Epithelial cell of proximal tubule (primary cell): ENCODE measurements around the gene PBOV1. TPM values are rescaled to one million over a fixed set of nuclear protein-coding genes. Genes with fewer than 3 reads are reported as not detected.

Experiments
- DNase-seq: peaks from one replicate; pipeline ENCODE4 v3.0.0-alpha.2; 2011; ENCODE audit warnings: low read depth
- H3K4me3 ChIP-seq: 2 replicates; pipeline ENCODE4 v1.5.1; 2011; ENCODE audit warnings: low read depth, mild to moderate bottlenecking, low read length
- total RNA-seq: library from RNA; depleted of rRNA; stranded (reverse); fragments of >200 nt; gene quantifications from 2 replicates; pipeline ENCODE4 v1.2.3, GENCODE V29; 2015
- TF ChIP-seq, protein P1 (sequence below): conservative IDR thresholded peaks from 2 replicates; pipeline ENCODE4 v1.5.1; 2012; ENCODE audit warnings: low read depth, mild to moderate bottlenecking, low read length

PBOV1 gene
- total RNA-seq, 1 donor from 2014 or later = not detected

DNA sequence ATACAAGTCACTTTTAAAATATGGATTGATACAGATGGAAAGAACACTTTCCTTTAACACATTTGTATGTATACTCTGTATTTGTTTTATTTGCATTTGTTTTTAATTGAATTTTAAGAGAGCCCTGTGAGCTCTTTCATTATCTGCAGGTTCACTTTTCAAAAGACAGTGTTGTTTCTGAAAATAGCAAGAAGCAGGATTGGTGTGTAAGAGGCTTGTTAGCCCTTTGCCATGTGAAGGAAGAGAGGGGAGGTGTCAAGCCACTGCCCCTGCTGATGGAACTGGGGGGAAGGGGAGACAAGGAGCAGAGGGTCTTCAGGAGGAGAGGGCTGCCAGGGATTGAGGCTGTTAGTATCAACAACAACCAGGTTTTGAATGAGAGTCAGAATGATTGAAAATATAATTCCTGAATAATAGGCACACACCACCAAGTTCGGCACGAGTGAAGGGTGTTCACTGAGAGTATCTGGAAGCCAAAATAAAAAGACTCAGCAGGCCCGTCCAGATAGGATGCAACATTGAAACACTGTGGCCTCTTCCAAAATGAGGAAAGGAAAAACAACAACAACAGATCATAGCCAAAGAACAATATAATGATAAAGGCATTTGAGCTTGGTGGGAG is 12.6 kb upstream of the PBOV1 start:
- no peak overlapping the region for H3K4me3 ChIP-seq
- TF ChIP-seq, protein P1, sequence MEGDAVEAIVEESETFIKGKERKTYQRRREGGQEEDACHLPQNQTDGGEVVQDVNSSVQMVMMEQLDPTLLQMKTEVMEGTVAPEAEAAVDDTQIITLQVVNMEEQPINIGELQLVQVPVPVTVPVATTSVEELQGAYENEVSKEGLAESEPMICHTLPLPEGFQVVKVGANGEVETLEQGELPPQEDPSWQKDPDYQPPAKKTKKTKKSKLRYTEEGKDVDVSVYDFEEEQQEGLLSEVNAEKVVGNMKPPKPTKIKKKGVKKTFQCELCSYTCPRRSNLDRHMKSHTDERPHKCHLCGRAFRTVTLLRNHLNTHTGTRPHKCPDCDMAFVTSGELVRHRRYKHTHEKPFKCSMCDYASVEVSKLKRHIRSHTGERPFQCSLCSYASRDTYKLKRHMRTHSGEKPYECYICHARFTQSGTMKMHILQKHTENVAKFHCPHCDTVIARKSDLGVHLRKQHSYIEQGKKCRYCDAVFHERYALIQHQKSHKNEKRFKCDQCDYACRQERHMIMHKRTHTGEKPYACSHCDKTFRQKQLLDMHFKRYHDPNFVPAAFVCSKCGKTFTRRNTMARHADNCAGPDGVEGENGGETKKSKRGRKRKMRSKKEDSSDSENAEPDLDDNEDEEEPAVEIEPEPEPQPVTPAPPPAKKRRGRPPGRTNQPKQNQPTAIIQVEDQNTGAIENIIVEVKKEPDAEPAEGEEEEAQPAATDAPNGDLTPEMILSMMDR = no peak
- no peak for DNase-seq

DNA sequence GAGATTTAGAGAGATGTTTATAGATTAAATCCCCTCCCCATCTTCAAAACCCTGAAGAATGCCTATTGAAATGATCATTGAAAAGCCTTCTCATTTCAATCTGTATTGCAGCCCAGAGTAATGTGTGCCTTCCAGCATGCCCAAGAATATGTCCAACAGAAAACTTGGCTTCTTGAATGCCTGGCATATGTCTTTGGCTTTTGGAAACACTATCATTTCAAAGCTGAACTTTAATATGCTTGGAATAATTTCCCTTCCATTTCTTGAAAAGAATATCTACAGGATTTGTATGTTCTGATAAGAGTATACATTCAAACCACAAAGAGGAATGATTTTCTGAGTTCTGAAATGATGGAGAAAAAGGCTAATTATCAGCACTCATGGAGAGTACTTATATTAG is 11.9 kb upstream of the PBOV1 start:
- DNase-seq = no peak
- TF ChIP-seq, protein P1 = no peak

DNA sequence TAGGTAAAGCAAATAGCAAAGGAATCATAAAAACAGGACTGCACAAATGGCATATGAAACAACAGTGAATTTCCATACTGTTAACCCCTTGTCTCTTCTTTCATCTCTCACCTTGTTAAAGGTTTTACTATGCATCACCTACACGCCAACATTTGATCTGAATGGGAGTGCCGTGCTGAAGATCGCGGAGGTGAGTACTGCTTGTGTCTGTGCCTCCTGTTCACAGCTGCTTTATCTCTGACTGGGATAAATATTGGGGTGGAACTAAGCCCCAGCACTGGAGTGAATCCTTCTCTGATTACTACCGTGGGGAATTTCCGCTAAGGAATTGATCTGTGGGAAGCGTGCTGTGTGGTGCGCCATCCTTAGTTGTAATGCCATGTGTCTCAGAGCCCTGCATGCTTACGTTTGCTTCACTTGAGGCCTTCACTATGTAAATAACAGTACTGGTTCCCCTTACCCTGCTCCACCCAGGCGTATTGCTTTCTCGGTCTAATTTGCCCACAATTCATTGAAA is 11.4 kb upstream of the PBOV1 start:
- TF ChIP-seq, protein P1 = no peak
- H3K4me3 ChIP-seq = no peak overlapping the region
- no peak for DNase-seq

More for the DNA sequence above, 11.9 kb upstream of the PBOV1 start:
- no peak overlapping the region for H3K4me3 ChIP-seq

DNA sequence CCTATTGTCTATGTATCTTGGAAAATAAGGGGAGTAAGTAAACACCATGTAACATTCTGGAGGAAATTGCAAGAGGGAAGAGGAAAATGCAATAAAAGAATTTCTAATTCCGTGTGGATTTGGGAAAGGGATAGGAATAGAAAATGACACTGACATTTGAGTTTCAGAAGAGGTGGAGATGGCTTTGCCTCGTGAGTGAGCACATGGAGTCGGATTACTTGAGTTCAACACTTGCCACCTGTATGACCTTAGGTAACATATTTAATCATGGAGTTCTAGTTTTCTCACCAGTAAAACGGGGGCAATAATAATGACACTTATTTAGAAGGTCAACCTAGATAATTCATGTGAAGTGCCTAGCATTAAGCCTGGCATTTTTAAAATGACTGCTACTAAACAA is 10.8 kb upstream of the PBOV1 start:
- H3K4me3 ChIP-seq = no peak overlapping the region
- TF ChIP-seq, protein P1 = no peak
- DNase-seq = no peak

DNA sequence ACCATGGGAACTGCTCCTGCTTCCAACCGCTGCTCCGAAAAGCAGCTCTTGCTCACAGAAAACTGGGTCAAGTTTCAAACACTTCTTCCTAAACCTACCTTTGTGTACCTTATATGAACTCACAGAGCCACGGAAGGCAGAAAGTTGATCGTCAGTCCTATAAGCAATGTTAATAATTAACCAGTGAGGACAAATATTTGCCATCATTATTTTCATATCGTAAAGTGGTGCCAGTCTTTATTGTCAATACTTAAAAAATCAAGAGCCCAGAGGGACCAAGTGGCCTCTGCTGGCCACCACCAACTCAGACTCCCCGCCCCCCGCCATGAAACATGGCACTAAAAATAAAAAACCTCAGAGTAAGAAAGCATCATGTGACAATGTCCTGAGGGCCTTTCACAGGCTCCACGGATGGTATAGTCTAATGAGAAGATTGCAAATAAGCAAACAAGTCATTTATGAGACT is 9.1 kb upstream of the PBOV1 start:
- TF ChIP-seq, protein P1 = no peak
- no peak overlapping the region for H3K4me3 ChIP-seq
- DNase-seq = no peak

DNA sequence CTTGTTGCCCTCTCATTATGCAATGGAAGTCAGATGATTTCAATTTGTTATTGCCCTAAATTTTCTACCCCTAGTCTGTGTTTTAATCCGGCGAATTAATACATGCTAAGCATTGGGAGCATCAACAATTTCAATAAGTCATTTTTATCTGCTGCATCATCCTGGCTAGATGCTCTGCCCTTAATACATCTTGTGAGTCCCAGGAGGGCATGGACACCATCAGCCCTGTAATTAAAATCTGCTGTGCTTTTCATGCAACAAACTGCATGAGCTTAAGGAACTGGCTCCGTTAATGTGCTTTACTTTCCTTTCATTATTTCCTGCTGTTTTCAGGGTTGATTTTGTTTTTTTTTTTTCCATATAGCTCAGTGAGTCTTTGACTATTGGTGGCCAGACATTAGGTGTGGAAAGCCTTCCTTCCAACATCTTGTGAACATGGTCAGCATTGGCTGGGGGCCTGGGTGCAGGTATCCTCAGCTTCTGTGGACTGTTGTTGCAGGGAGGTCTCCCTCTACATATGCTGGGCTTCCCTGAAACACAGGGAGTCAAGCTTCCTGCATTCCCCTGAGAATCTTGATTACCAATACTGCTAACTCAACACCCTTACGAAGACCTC is 8.5 kb upstream of the PBOV1 start:
- no peak overlapping the region for H3K4me3 ChIP-seq
- TF ChIP-seq, protein P1 = no peak

DNA sequence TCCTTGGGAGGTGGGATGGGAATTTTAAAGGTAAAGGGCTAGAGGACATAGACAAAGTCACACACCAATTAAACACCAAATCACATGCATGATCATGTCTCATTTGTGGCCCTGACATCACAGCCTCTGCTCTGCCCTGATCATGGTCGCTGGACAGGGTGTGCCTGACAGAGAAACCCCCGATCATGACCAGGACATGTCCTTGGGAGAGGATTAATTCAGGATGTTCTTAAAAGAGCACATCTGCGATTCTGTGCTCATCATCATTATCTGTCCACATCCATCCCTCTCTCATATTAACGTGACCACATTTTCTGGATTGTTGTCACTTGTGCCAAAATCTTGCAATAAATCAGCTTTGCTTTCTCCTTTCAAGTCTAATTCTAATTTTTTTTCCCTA is 7.7 kb upstream of the PBOV1 start:
- H3K4me3 ChIP-seq = no peak overlapping the region
- TF ChIP-seq, protein P1 = no peak
- no peak for DNase-seq

More for the DNA sequence above, 8.5 kb upstream of the PBOV1 start:
- no peak for DNase-seq
